ENCODE results near the gene TCF7L1.

- TF ChIP-seq, protein P1, sequence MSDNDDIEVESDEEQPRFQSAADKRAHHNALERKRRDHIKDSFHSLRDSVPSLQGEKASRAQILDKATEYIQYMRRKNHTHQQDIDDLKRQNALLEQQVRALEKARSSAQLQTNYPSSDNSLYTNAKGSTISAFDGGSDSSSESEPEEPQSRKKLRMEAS (IDR thresholded peaks at IDR 0.05): no peak
- TF ChIP-seq TAF1 (IDR thresholded peaks at IDR 0.05; ENCODE audit: low read depth) (no peak), EGR1 (IDR thresholded peaks at IDR 0.05) (no peak), USF1 (IDR thresholded peaks at IDR 0.05) (no peak), YY1 (IDR thresholded peaks at IDR 0.05; ENCODE audit: low read depth) (no peak), EP300 (IDR thresholded peaks at IDR 0.05; ENCODE audit: borderline replicate concordance) (no peak), FOXM1 (IDR thresholded peaks at IDR 0.05; ENCODE audit: borderline replicate concordance, low read depth) (no peak), RAD21 (IDR thresholded peaks at IDR 0.05; ENCODE audit: low read depth) (no peak), TEAD4 (IDR thresholded peaks at IDR 0.05) (no peak), NFIC (IDR thresholded peaks at IDR 0.05) (no peak), CREB1 (IDR thresholded peaks at IDR 0.05; ENCODE audit: low read depth) (no peak)
Observed at GRCh38 chr2:85325466-85325811, 192.2 kb downstream of the TCF7L1 start.
